Measurements from ENCODE around the gene USP13.

The USP13 gene

GRCh38 chr3:179700716-179701115 is 47.9 kb downstream of the USP13 start:
- no peak overlapping the region for H3K4me3 ChIP-seq (ENCODE audit: low read length)
- TF ChIP-seq CTCF (conservative IDR thresholded peaks at IDR 0.05; ENCODE audit: low read depth, low read length), result no peak
- DNase-seq (ENCODE audit: low read depth), result no peak

- no peak for DNase-seq (ENCODE audit: low read depth)
- TF ChIP-seq CTCF (conservative IDR thresholded peaks at IDR 0.05; ENCODE audit: low read depth, low read length), result no peak
- H3K4me3 ChIP-seq (ENCODE audit: low read length), result no peak overlapping the region
Measured at GRCh38 chr3:179701176-179701827, 48.5 kb downstream of the USP13 start.

GRCh38 chr3:179702271-179702947 is 49.6 kb downstream of the USP13 start:
- no peak for DNase-seq (ENCODE audit: low read depth)
- H3K4me3 ChIP-seq (ENCODE audit: low read length), result no peak overlapping the region
- TF ChIP-seq CTCF (conservative IDR thresholded peaks at IDR 0.05; ENCODE audit: low read depth, low read length), result no peak

GRCh38 chr3:179703816-179704215 is 51.0 kb downstream of the USP13 start:
- no peak overlapping the region for H3K4me3 ChIP-seq (ENCODE audit: low read length)
- no peak for DNase-seq (ENCODE audit: low read depth)
- TF ChIP-seq CTCF (conservative IDR thresholded peaks at IDR 0.05; ENCODE audit: low read depth, low read length), result no peak

GRCh38 chr3:179706233-179706632 is 53.4 kb downstream of the USP13 start:
- no peak for TF ChIP-seq CTCF (conservative IDR thresholded peaks at IDR 0.05; ENCODE audit: low read depth, low read length)
- H3K4me3 ChIP-seq (ENCODE audit: low read length), result no peak overlapping the region
- DNase-seq (ENCODE audit: low read depth), result no peak

- H3K4me3 ChIP-seq (ENCODE audit: low read length), result no peak overlapping the region
- no peak for TF ChIP-seq CTCF (conservative IDR thresholded peaks at IDR 0.05; ENCODE audit: low read depth, low read length)
- no peak for DNase-seq (ENCODE audit: low read depth)
Measured at GRCh38 chr3:179710079-179710478, 57.2 kb downstream of the USP13 start.

GRCh38 chr3:179713643-179714090 is 60.8 kb downstream of the USP13 start:
- no peak for DNase-seq (ENCODE audit: low read depth)
- no peak for TF ChIP-seq CTCF (conservative IDR thresholded peaks at IDR 0.05; ENCODE audit: low read depth, low read length)
- no peak overlapping the region for H3K4me3 ChIP-seq (ENCODE audit: low read length)

All from retinal pigment epithelial cell (primary cell).